ENCODE results near the gene KCNJ10. TPM values are rescaled to one million over a fixed set of nuclear protein-coding genes. Genes with fewer than 3 reads are reported as not detected.

KCNJ10 gene
- total and polyA plus RNA-seq, 2 of the 13 experiments (the other 11 are each of a cell fraction or from before 2014, with no cell fraction given) = 4.4 to 10.3 TPM

DNA sequence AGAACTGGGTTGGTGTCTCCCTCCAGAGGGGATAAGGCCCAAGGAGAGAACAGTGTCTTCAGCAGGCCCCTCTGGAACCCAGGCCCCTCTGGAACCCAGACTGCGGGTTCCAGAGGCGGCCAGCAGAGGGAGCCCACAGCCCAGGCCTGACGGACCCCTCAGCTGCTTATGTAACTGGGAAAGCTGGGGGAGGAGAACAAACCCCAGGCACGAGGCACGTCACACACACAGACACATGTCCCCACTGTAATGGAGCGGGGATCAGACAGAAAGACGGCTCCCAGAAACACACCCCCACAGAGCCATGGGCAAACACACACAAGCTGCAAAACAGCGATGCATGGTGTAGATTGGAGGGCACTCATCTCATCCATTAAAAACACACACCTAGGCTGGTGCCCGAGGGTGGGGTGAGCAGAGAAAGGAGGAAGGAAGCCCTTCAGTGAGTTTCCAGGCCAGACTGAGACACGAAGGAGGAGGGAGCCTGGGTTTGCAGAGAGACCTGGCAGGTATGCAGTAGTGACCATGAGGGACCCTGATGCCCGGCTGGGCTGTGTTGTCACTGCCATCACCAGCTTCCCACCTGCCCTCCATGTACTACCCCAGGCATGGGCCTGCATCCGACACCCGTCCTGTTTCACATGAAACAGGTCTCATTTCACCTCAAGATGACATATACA is 31.2 kb upstream of the KCNJ10 start (continued):
- TF ChIP-seq, protein P1, sequence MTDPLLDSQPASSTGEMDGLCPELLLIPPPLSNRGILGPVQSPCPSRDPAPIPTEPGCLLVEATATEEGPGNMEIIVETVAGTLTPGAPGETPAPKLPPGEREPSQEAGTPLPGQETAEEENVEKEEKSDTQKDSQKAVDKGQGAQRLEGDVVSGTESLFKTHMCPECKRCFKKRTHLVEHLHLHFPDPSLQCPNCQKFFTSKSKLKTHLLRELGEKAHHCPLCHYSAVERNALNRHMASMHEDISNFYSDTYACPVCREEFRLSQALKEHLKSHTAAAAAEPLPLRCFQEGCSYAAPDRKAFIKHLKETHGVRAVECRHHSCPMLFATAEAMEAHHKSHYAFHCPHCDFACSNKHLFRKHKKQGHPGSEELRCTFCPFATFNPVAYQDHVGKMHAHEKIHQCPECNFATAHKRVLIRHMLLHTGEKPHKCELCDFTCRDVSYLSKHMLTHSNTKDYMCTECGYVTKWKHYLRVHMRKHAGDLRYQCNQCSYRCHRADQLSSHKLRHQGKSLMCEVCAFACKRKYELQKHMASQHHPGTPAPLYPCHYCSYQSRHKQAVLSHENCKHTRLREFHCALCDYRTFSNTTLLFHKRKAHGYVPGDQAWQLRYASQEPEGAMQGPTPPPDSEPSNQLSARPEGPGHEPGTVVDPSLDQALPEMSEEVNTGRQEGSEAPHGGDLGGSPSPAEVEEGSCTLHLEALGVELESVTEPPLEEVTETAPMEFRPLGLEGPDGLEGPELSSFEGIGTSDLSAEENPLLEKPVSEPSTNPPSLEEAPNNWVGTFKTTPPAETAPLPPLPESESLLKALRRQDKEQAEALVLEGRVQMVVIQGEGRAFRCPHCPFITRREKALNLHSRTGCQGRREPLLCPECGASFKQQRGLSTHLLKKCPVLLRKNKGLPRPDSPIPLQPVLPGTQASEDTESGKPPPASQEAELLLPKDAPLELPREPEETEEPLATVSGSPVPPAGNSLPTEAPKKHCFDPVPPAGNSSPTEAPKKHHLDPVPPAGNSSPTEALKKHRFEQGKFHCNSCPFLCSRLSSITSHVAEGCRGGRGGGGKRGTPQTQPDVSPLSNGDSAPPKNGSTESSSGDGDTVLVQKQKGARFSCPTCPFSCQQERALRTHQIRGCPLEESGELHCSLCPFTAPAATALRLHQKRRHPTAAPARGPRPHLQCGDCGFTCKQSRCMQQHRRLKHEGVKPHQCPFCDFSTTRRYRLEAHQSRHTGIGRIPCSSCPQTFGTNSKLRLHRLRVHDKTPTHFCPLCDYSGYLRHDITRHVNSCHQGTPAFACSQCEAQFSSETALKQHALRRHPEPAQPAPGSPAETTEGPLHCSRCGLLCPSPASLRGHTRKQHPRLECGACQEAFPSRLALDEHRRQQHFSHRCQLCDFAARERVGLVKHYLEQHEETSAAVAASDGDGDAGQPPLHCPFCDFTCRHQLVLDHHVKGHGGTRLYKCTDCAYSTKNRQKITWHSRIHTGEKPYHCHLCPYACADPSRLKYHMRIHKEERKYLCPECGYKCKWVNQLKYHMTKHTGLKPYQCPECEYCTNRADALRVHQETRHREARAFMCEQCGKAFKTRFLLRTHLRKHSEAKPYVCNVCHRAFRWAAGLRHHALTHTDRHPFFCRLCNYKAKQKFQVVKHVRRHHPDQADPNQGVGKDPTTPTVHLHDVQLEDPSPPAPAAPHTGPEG (CRISPR knock-in tag; IDR thresholded peaks at IDR 0.05) = no peak
- TF ChIP-seq, protein P2, sequence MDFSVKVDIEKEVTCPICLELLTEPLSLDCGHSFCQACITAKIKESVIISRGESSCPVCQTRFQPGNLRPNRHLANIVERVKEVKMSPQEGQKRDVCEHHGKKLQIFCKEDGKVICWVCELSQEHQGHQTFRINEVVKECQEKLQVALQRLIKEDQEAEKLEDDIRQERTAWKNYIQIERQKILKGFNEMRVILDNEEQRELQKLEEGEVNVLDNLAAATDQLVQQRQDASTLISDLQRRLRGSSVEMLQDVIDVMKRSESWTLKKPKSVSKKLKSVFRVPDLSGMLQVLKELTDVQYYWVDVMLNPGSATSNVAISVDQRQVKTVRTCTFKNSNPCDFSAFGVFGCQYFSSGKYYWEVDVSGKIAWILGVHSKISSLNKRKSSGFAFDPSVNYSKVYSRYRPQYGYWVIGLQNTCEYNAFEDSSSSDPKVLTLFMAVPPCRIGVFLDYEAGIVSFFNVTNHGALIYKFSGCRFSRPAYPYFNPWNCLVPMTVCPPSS (IDR thresholded peaks at IDR 0.05) = no peak
- TF ChIP-seq HNRNPLL (IDR thresholded peaks at IDR 0.05; ENCODE audit: low read depth, low read length, poor library complexity, severe bottlenecking) (no peak), LCORL (IDR thresholded peaks at IDR 0.05) (no peak), LCORL (CRISPR knock-in tag; IDR thresholded peaks at IDR 0.05) (no peak), HNRNPH1 (optimal IDR thresholded peaks at IDR 0.05; ENCODE audit: low read depth, low read length) (no peak), ETV6 (CRISPR knock-in tag; conservative IDR thresholded peaks at IDR 0.05) (no peak), REXO4 (CRISPR knock-in tag; IDR thresholded peaks at IDR 0.05; ENCODE audit: borderline replicate concordance) (no peak), ZNF317 (CRISPR knock-in tag; IDR thresholded peaks at IDR 0.05) (peak; percentile 56; the same call in 1 of the 2 replicates), SMARCC2 (IDR thresholded peaks at IDR 0.05) (no peak), ZNF382 (CRISPR knock-in tag; IDR thresholded peaks at IDR 0.05; ENCODE audit: borderline replicate concordance) (no peak), PCBP2 (optimal IDR thresholded peaks at IDR 0.05; ENCODE audit: low read depth, low read length, poor library complexity, severe bottlenecking) (no peak), ZMAT3 (CRISPR knock-in tag; conservative IDR thresholded peaks at IDR 0.05) (no peak), ZZZ3 (CRISPR knock-in tag; IDR thresholded peaks at IDR 0.05; ENCODE audit: borderline replicate concordance) (no peak), EZH2 (conservative IDR thresholded peaks at IDR 0.05; ENCODE audit: low read depth, low read length) (no peak), ZNF569 (CRISPR knock-in tag; IDR thresholded peaks at IDR 0.05; ENCODE audit: borderline replicate concordance) (no peak), ZNF331 (CRISPR knock-in tag; IDR thresholded peaks at IDR 0.05) (peak; percentile 57; the same call in 1 of the 2 replicates), ZNF564 (CRISPR knock-in tag; IDR thresholded peaks at IDR 0.05) (no peak), ATM (IDR thresholded peaks at IDR 0.05; ENCODE audit: borderline replicate concordance) (no peak; the same call in 1 of the 2 replicates), ATRX (CRISPR knock-in tag; IDR thresholded peaks at IDR 0.05; ENCODE audit: borderline replicate concordance) (no peak), CEBPG (CRISPR knock-in tag; IDR thresholded peaks at IDR 0.05) (peak; percentile 39; the same call in 1 of the 2 replicates), ZNF709 (CRISPR knock-in tag; IDR thresholded peaks at IDR 0.05) (peak; percentile 59; the same call in 1 of the 2 replicates), ZNF441 (CRISPR knock-in tag; IDR thresholded peaks at IDR 0.05; ENCODE audit: borderline replicate concordance) (no peak)
- TF ChIP-seq, protein P3, sequence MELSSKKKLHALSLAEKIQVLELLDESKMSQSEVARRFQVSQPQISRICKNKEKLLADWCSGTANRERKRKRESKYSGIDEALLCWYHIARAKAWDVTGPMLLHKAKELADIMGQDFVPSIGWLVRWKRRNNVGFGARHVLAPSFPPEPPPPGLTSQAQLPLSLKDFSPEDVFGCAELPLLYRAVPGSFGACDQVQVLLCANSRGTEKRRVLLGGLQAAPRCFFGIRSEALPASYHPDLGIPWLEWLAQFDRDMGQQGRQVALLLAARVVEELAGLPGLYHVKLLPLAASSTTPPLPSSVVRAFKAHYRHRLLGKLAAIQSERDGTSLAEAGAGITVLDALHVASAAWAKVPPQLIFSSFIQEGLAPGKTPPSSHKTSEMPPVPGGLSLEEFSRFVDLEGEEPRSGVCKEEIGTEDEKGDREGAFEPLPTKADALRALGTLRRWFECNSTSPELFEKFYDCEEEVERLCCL (CRISPR knock-in tag; IDR thresholded peaks at IDR 0.05; ENCODE audit: borderline replicate concordance) = no peak

Measured in HepG2 (cell line).